Daoy (cell line): ENCODE results near the gene PNP. TPM values are rescaled to one million over a fixed set of nuclear protein-coding genes. Genes with fewer than 3 reads are reported as not detected.
"Not testable (repeated sequence)": the region's sequence is repeated elsewhere in the genome, so short reads cannot be mapped to it uniquely, and the experiment has no call there.

ENCODE experiments used
- DNase-seq: peaks from one replicate; pipeline ENCODE4 v3.0.0-alpha.2; 2015; ENCODE audit warnings: low read depth
- total RNA-seq: library from RNA; depleted of rRNA; stranded (reverse); fragments of >200 nt; shearing (Covaris generic); gene quantifications from 2 replicates; pipeline ENCODE4 v1.2.3, GENCODE V29; 2014; rRNA removed

PNP gene
- 184 TPM in 2 replicates for total RNA-seq

DNA sequence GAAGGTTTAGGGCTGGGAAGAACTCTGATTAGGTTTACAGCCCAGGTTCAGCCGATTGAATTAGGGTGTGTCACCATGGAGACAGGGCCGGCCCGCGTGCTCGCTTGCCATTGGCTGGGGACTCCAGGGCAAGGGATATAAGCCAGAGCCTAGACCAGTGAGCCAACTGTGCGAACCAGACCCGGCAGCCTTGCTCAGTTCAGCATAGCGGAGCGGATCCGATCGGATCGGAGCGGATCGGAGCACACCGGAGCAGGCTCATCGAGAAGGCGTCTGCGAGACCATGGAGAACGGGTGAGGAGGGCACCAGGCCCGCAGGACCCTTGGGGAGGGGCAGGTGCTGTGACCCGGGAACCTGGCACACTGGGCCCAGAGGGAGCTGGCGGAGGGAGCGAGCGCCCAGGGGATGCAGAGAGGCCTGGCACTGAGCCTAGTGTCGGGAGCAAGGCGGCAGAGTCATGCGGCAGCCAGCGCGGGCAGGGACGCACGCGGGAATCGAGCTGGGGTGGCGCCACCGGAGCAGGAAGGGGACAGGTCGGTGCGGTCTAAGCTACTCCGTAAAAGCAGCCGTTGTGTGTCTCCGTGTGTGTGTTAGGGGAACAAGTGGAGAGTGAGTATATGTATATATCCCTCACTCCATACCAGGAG, at the start of gene PNP:
Gene PNP, plus strand, starts transcription at position 165 of the 648 bp plus-strand sequence. Its CDS starts 119 bp downstream, at position 284.
- peak; percentile 95 for DNase-seq

- DNase-seq: no peak
Observed at GRCh38 chr14:20419419-20419818, 49.8 kb upstream of the PNP start.

- no peak for DNase-seq
Observed at GRCh38 chr14:20421267-20421666, 47.9 kb upstream of the PNP start.

DNA sequence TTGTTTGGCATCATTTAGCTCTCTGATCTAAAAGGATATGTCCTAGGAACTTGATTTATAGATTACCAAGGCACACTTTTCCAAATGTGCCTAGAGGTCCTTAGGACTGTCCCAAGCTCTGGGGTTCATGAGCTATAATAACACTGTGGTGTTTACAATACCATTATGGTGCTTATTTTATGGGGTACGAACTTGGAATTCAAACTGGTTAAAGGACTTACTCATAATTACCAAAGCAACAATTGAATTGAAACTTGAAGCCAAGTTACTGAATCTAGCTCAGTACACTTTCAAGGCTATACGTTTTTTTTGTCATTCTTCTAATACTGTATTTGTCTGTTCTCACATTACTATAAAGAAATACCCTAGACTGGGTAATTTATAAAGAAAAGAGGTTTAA, 46.3 kb upstream of the PNP start:
- DNase-seq: no peak

DNA sequence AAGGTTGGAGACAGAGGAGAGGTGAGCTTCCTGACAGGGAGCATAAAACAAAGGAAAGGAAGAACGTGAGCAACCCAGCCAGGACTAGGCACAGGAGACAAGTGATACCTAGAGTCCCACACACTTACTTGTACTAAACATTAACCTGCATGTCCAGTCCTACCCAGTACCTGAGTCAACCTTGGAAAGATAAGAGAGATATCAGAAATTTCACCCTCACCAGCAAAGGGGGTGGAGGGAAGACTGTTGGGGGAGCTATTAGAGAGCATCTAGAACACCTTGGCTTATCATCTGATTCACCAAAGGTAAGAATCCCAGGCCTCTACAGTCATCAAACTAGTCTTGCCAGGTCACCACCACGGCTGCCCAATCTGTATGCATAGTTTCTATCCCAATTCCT, 44.4 kb upstream of the PNP start:
- DNase-seq: no peak

DNA sequence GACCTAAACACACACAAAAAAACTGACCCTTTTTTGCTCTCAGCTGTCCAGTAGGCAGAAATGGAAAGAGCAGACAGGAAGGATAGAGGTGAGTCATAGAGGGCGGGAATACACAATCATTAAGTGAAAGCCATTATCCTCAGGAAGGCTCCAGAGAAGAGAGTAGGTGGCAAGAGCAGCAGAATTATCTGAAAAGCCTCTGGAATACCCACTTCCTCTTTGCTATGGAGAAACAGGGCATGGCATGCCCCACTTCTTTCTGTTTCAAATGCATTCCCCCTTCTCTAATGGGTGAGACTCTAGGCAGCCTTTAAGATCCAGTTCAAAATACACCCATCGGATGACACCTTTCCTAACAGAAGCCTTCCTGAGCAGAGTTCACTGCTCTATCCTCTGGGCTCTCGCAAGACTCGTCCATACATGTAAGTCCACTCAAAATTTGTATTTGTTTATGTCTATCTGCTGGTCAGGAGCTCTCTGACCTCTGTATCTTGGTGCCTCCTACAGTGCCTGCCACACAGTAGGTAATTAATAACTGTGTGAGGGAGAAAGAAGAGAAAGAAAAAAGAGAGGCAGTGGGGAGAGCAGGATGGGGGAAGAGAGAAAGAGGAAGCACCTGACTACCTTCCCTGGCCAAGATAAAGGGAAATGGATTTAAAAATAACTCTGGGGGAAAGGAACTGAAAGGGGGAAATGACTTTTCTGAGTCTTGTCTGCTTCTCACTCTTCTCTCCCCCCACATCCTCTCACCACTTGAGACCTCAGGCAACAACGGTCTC, 41.8 kb upstream of the PNP start:
- peak; percentile 77 for DNase-seq

- DNase-seq: no peak
Observed at GRCh38 chr14:20428010-20428365, 41.2 kb upstream of the PNP start.

DNA sequence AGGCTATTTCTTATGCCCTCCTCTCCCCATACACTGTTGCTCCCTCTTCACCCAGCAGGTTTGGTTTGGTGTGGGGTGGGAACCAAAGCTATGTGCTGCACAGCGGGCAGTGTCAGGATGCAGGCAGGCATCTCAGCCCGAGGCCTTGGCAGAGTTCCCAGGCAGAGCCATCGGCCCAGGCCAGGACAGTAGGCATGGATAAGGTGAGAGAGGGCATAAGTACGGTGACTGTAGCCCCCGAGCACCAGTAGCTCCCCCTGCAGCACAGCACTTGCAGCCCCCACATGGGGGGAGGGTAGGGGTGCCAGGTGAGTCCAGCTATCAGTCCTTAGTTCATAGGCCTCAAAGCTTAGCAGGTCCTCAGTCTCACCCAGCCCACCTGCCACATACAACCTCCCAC, 40.4 kb upstream of the PNP start:
- no peak for DNase-seq

- no peak for DNase-seq
Observed at GRCh38 chr14:20429801-20430669, 39.2 kb upstream of the PNP start.

GRCh38 chr14:20434701-20435581, 34.3 kb upstream of the PNP start:
- DNase-seq: no peak

- DNase-seq: no peak
Observed at GRCh38 chr14:20435582-20436362, 33.4 kb upstream of the PNP start, which contains the start of gene KLHL33. Gene KLHL33, minus strand, starts transcription at chr14:20436166. Its CDS starts 355 bp downstream, at chr14:20435811.

DNA sequence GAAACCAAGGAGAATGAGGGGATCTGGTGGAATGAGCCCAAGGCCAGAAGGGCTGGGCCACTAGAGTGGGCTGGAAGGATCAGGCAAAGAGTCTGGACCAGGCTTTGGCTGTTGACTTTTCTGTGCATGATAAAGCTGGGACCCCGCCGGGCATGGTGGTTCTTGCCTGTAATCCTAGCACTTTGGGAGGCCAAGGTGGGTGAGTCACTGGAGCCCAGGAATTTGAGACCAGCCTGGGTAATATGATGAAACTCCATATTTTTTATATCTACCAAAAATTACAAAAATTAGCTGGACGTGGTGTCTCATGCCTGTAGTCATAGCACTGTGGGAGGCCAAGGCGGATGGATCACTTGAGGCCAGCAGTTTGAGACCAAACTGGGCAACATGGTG, 32.8 kb upstream of the PNP start:
- peak; percentile 80 for DNase-seq

DNA sequence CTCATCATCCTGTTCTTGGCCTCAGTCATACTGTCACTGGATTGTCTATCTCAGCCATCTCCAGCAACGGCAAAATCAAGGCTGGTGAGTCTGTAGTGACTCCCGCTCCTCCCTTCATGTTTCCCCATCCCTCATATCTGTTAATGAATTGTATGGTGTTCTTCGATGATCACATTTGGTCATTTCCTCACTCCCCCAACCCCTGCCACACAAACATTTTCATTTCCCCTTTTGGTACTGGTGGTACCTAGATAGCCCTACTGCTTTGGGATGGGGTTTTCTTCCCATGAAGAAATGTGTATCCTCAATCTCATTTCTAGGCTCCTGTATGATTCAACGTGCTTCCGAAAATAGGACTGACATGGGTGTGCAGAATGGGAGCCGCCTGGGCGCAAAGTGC, 30.5 kb upstream of the PNP start:
- DNase-seq: no peak

DNA sequence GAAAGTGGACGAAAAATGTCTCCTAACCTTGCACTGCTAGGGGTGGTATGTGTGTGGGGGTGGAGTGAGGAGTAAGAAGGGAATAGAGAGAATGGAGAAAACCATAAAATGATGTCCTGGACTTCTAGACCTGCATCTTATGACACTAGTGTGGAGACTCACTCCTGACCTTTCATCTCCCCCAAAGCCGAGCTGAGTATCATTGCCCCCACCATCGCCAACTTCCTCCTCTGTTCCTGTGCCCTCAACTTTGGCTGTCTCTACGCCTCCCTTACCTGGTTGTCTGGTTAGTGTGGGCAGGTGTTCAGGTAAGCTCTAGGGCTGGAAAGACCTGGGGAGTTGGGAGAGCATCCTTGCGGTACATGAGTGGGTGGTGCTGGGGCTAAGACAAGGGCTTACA, 28.7 kb upstream of the PNP start:
- DNase-seq: no peak

DNA sequence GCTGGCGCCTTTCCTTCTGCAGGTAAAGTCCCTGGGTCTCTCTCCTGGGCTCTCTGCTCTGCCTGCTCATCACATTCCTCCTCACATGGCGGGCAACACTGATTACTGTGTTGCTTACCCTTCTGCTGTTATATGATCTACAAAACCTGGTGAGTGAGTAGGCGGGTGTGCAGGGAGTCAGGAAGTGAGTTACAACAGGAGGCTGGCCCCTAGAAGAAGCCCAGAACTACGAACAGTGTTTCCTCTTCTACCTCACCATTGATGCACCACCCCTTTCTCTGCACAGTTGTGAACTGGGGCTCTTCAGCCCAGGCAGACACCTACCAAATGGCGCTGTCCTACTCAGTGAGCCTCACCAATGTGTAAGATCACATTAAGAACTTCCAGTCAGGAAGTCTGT, 28.3 kb upstream of the PNP start:
- DNase-seq: peak; percentile 17

DNA sequence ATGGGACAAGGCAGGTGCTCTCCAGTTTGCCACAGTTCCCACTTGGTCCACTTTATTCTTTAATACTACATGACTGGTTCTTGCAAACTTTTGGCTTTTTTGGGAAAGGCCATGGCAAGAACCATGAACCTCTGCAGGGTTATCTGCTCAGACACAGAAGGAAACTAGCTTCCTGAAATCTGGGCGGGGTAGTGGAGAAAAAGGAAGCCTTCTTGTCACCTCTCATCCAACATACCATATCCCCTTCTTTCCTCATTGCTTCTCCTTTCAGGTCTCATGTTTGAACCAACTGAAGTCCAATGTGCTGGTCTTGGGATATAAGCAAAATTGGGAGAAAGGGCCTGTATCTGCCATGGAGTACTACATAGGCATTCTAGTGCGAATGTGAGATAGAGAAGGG, 27.7 kb upstream of the PNP start:
- no peak for DNase-seq

DNA sequence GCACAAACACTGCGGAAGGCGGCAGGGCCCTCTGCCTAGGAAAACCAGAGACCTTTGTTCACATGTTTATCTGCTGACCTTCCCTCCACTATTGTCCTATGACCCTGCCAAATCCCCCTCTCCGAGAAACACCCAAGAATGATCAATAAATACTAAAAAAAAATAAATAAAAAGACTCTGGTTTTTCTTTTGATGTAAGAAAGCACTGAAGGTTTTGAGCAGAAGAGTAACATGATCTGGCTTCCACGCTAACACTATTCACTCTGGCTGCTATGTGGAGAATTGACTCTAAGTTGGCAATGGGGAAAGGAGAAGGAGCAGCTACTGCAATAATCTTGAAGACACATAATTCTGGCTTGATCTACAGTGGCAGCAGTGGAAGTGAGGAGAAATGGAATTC, 25.6 kb upstream of the PNP start:
- not testable (repeated sequence) for DNase-seq

DNA sequence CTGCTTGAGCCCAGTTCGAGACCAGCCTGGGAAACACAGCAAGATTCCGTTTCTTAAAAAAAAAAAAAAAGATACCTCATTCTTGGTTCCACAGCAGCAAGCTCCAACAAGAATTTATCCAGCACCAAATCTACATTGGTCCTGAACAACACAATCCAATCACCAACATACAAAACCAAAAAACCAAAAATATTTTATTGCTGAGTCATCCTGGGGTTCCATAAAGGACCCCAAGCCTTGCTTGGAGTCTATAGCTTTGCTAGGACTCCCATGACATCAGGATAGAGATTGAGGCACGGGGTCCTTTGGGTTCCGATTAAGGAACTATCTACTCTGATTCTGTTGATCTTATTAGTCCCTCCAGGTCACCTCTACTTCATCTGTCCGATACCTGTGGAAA, 22.3 kb upstream of the PNP start:
- DNase-seq: no peak

GRCh38 chr14:20452831-20453230, 16.4 kb upstream of the PNP start:
- not testable (repeated sequence) for DNase-seq

- peak; percentile 100 for DNase-seq
Observed at GRCh38 chr14:20454516-20455354, 14.5 kb upstream of the PNP start, which contains the start of the genes APEX1 and OSGEP. Gene APEX1, plus strand, starts transcription at chr14:20455226. Its CDS starts 420 bp downstream, at chr14:20455646. Gene OSGEP, minus strand, starts transcription at chr14:20454812. Its CDS starts 129 bp downstream, at chr14:20454683.
